Epithelial cell of esophagus (primary cell): ENCODE data around the gene SPTLC2.
A peak's percentile ranks its signal among the peaks of the same experiment; 100 is the strongest.

Experiments used
- DNase-seq: peaks from one replicate; pipeline ENCODE4 v3.0.0; 2010; ENCODE audit warnings: low read depth
- H3K4me3 ChIP-seq: 2 replicates; pipeline ENCODE4 v1.5.1; 2011; ENCODE audit warnings: mild to moderate bottlenecking, low read length, control low read depth
- CTCF ChIP-seq: IDR thresholded peaks from 2 replicates; pipeline ENCODE4 v1.5.1; 2011; ENCODE audit warnings: low read depth, mild to moderate bottlenecking, low read length, control low read depth, inconsistent platforms; ENCODE audit not compliant: insufficient read depth; ENCODE audit errors: missing control alignments

Gene SPTLC2

GRCh38 chr14:77508249-77508648 lies 108.2 kb downstream of the SPTLC2 start:
- H3K4me3 ChIP-seq, result no peak overlapping the region
- DNase-seq, result peak; percentile 90
- no peak for TF ChIP-seq CTCF

- TF ChIP-seq CTCF, result no peak
- H3K4me3 ChIP-seq, result no peak overlapping the region
- no peak for DNase-seq
These were observed 108.7 kb downstream of the SPTLC2 start for GRCh38 chr14:77507762-77508161.

- H3K4me3 ChIP-seq, result no peak overlapping the region
- TF ChIP-seq CTCF, result no peak
- DNase-seq, result no peak
These were observed 111.4 kb downstream of the SPTLC2 start for GRCh38 chr14:77505031-77505430.

- TF ChIP-seq CTCF, result no peak
- DNase-seq, result no peak
- H3K4me3 ChIP-seq, result no peak overlapping the region
These were observed 113.3 kb downstream of the SPTLC2 start for GRCh38 chr14:77503138-77503537.

GRCh38 chr14:77502109-77502782 lies 114.2 kb downstream of the SPTLC2 start:
- no peak overlapping the region for H3K4me3 ChIP-seq
- TF ChIP-seq CTCF, result no peak
- DNase-seq, result no peak

- peak; percentile 32 for DNase-seq
- TF ChIP-seq CTCF, result no peak
- H3K4me3 ChIP-seq, result peak overlapping the region; percentile 27
These were observed 117.4 kb downstream of the SPTLC2 start for GRCh38 chr14:77498984-77499527.

- TF ChIP-seq CTCF, result no peak
- H3K4me3 ChIP-seq, result peak within 1 kb of the TSS; percentile 28
- DNase-seq, result peak; percentile 56
These were observed 118.1 kb downstream of the SPTLC2 start, which contains the start of gene ISM2 for GRCh38 chr14:77498120-77498979. ISM2 (minus strand) TSS chr14:77498816; CDS start chr14:77498793, 23 bp downstream.
